CD4-positive, alpha-beta T cell treated with Interferon gamma for 1 hour (primary cell): ENCODE data around the gene KCNK3.

Experiments used
- DNase-seq: peaks from one replicate; pipeline ENCODE4 v3.0.0-alpha.2; 2020

KCNK3 gene

GRCh38 chr2:26715528-26716270, 23.2 kb downstream of the KCNK3 start:
- DNase-seq: no peak

- no peak for DNase-seq
These were observed 23.8 kb downstream of the KCNK3 start for GRCh38 chr2:26716340-26716739.

GRCh38 chr2:26716769-26717168, 24.2 kb downstream of the KCNK3 start:
- DNase-seq: no peak

- no peak for DNase-seq
These were observed 24.8 kb downstream of the KCNK3 start for GRCh38 chr2:26717362-26717761.

- DNase-seq: no peak
These were observed 26.6 kb downstream of the KCNK3 start for GRCh38 chr2:26718949-26719686.

GRCh38 chr2:26720322-26721114, 28.0 kb downstream of the KCNK3 start:
- DNase-seq: no peak

- no peak for DNase-seq
These were observed 28.9 kb downstream of the KCNK3 start for GRCh38 chr2:26721115-26722032.

GRCh38 chr2:26722328-26722727, 29.8 kb downstream of the KCNK3 start:
- no peak for DNase-seq

- DNase-seq: no peak
These were observed 30.4 kb downstream of the KCNK3 start for GRCh38 chr2:26722911-26723310.

GRCh38 chr2:26723475-26723874, 31.0 kb downstream of the KCNK3 start:
- DNase-seq: no peak

- DNase-seq: no peak
These were observed 31.6 kb downstream of the KCNK3 start for GRCh38 chr2:26723991-26724750.

GRCh38 chr2:26724784-26725520, 32.4 kb downstream of the KCNK3 start:
- DNase-seq: no peak

GRCh38 chr2:26725521-26725820, 32.9 kb downstream of the KCNK3 start:
- DNase-seq: no peak

GRCh38 chr2:26726228-26726627, 33.7 kb downstream of the KCNK3 start:
- no peak for DNase-seq

- DNase-seq: no peak
These were observed 35.4 kb downstream of the KCNK3 start for GRCh38 chr2:26727641-26728561.

- no peak for DNase-seq
These were observed 36.8 kb downstream of the KCNK3 start for GRCh38 chr2:26729311-26729710.

GRCh38 chr2:26730549-26731344, 38.2 kb downstream of the KCNK3 start:
- DNase-seq: no peak

- no peak for DNase-seq
These were observed 39.2 kb downstream of the KCNK3 start for GRCh38 chr2:26731714-26732113.

- no peak for DNase-seq
These were observed 39.9 kb downstream of the KCNK3 start for GRCh38 chr2:26732446-26732845.
